HG03558 (cell line): Measurements from ENCODE around the gene CYP46A1.

Source experiments
- ATAC-seq: cut with Tn5 transposase; IDR thresholded peaks from one replicate; pipeline ENCODE4 v1.9.1; 2021; ENCODE audit warnings: moderate number of reproducible peaks; ENCODE audit not compliant: unreplicated experiment; ENCODE audit errors: extremely low read depth

The CYP46A1 gene

DNA sequence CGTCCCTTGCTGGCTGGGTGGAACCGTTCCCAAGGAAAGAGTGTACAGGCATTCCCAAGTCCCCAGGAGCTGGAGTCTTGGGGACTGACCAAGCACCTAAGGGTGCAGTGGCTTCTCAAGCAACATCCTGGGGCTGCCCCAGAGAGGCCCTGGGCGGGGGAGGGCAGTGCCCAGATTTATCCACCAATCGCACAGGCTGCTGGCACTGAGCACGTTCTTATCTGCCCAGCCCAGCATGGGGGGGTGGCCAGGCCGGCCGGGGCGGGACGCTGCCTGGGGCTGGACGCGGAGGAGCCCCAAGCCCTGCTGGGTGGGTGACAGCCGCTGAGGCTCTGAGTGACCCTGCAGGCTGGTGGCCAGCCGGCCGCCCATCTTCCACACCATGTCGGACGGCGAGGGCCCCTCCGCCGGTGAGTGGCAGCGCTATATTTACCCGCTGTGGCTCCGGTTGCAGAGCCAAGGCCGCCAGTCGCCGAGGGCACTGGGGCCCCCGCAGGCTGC, 53.4 kb downstream of the CYP46A1 start:
- ATAC-seq: no peak

DNA sequence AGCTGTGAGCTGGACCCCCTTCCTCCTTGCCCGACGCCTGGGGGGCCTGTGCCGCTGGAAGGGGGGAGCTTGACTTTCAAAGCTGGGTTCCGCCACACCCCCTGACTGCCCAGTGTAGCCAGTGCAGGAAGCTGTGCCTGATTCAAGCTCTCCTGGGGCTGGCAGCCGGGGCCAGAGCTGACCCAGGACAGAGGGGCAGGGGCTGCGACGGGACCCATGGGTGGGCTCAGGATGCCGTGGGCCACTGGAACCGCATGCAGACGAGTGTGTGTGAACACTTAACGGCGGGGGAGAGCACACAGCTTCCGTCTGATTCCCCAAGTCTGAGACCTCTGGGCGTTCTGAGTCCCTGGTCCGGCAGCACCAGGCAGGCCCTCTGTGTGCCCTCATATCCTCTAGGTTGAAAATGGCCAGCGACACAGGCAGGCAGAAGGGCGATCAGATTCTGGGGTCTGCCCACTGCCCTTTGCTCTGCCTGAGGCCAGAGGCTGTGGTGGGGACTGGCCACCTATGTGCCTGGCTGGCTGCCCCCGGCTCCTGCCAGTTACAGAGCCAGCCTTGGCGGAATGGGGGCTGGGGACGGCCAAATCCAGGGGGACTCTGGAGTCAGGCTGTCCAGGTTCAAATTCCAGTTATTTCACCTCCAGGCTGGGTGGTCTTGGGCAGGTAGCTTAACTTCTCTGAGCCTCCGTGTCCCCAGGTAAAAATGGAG, 54.0 kb downstream of the CYP46A1 start:
- no peak for ATAC-seq

DNA sequence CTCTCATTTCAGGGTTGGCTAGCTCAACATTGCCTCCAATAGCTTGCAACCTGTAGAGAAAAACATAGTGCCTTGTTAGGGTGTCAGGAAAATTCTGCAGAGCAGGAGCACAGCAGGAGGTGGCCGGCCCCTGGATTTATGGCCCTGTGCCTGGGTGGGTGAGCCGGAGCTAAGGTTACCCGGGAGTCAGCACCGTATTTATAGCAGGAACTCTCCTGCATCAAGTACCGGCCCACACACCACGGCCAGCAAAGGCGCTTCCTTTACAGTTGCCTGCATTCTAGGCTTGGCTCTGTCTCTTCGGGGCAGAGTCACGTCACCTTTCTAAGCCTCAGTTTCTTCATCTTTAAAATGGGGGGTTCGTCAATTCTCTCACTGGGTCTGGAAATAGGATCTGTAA, 56.3 kb downstream of the CYP46A1 start:
- ATAC-seq: no peak

DNA sequence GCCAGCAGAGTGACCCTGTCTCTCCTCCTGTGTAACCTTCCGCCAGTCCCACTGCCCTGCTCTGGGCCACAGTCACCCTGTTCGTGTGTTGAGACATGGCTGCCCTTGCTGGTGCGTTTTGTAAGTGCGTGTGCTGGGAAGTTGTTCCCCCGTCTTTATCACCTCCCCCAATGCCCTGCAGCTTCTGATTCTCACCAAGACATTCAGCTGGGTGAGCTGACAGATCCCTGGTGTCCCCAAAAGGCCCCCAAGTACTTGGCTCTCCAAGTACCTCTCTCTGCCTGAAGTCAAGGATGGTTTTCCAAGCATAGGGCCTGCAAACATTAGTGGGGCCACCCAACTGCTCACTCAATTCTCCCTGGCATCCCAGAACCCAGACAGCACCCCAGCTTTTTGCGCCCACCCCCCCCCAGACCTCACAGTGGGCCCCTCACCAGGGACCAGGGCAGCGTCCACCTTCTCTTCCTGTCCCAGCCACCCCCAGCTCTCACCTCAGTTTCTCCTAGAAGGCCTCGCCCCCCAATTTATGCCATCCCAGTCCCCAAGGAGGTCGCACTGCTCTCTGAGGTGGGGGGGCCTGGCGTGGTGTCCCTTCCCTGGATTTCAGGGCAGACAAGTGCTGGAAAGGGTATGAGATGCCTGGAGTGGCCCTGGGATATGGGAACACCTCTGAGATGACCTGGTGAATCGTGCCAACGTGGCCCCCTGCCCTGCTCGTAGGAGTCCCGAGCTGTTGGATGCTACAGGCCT, 57.3 kb downstream of the CYP46A1 start:
- no peak for ATAC-seq

DNA sequence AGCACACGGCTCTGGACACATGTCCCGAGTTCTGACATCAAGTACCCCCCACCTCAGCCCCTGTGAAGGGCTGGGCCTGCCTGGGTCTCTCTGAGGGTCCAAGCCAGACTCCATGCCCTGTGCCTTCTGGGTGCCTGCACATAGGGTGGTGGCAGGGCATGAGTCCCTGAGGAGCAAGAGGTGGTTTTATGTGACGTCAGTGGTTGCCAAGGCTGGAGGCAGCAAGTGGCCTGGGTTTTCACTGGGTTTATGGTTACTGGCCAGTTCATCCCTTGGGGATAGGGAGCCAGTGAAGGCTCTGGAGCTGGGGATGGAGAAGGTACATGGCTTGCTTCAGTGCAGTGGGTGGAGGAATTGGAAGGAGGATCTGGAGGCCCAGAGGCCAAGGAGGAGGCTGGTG, 58.0 kb downstream of the CYP46A1 start:
- ATAC-seq: no peak

DNA sequence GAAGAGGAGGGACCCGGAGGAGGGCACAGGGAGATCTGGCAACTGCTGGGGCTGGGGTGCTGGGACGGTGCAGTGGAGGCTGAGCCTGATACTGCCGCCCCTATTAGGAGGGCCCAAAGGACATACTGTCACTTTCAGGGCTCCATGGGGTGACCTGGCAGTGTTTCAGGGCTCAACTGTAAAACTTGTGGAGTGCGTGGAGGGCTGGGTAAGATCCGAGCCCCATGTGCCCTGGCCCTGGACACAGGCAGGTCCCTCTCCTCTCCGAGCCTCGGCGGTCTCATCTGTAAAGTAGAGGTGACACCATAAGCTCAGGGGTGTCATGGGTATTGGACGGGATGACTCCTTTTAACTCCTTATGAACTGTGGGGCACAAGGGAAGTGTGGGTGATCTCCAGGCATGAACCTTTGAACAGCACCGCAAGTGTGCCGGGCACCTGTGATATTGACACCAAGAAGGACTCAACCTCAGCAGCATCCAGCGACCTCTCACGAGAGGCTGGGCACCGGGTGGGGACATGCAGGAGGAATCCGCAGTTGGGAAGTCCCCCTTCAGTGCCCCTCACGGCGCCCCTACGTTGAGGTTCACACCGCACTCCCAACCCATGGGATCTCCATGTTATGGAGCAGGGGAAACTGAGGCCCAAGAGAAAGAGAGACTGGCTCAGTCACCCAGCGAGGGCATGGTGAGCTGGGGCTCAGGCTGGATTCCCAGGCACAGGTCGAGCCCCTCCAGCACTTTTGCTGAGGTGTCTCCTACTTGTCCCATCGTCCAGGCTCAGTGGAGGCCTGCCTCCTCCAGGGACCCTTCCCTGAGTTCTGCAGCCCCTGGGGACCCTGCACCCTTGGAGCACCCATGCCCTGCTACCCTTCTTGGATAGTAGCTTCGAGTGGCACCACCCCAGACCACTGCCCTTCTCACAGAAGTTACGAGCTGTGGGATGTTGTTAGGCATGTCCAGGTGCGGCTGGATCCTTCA, 58.7 kb downstream of the CYP46A1 start:
- no peak for ATAC-seq

DNA sequence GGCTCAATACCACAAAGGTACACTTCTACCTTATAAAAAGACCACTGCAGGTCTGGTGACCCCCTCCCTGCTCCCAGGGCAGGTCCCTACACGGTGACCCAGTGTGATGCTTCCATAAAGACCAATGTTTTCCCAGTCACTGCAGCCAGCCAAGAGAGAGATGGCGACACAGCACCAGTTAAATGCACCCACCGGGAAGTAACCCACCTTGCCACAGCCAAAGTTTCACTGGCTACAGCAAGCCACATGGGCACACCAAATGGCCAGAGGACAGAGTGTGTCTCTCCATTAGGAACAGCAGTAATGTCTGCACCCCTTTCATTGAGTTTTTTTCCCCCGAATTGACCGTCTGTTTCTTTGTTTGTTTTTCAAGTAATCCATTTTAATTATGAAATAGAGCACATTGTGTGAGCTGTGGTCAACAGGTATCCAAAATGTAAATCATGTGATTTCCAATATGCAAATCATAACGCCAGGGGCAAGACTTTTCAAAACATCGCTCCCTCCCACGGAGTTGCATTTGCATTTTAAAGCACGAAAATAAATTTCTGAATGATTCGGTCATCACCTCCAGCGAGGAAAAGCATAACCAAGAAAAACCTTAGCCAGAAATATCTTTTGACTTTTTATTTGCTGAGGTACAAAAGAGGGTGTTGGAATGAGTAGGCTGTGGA, 60.2 kb downstream of the CYP46A1 start:
- ATAC-seq: no peak

DNA sequence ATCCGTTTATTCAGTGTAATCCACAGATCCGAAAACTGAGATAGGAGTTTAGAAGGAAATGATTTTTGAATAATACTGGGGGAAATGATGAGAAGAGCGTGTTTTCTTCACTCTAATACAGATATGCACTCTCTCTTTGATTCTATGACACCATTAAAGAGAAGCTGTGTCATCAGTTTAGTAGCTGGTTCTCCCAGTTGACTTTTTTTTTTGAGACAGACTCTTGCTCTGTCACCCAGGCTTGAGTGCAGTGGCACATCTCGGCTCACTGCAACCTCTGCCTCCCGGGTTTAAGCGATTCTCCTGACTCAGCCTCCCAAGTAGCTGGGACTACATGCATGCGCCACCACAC, 60.8 kb downstream of the CYP46A1 start:
- no peak for ATAC-seq

DNA sequence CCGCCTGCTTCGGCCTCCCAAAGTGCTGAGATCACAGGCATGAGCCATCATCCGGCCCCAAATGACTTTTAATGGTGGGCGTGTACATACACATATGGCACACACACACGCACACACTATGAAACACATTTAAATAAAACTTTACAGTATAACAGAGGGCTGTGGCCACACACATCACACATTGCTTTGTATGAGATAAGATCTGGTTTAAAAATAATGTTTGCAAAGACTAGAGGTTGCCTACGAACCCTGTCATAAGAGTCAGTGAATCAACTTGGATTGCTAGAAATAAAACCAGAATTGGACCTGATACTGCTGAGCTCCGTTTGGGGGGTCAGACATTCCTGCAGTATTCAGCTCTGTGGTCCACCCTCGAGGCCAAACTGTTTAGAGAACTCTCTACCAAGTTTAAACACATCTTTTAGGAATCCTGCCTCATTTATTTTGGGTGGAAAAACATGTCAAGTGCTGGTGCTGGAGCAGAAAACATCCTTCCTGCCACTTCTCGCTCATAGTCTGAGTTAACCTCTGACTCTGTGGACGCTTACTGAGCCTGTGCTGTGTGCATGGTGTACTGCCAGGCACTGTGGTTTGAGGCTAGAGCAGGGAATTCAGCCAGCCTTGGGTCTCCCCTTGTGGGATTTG, 61.3 kb downstream of the CYP46A1 start:
- no peak for ATAC-seq

DNA sequence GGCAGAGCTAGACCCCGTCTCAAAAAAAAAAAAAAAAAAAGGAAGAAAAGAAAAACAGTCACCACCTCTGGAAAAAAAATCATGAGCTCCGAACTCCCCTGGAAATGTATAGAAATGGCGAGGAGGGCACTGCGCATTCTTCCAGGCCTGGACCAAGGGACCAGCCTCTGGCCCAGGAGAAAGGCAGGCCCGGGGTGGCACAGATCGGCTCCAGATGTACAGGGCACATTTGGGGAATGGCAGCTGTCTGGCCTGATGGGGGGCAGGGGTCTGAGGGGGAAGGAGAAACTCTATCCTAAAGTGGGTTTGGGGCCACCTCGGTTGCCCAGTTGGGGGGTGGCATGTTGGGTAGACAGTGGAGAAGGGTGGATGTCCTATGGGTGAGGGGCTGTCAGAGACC, 63.1 kb downstream of the CYP46A1 start:
- ATAC-seq: no peak

DNA sequence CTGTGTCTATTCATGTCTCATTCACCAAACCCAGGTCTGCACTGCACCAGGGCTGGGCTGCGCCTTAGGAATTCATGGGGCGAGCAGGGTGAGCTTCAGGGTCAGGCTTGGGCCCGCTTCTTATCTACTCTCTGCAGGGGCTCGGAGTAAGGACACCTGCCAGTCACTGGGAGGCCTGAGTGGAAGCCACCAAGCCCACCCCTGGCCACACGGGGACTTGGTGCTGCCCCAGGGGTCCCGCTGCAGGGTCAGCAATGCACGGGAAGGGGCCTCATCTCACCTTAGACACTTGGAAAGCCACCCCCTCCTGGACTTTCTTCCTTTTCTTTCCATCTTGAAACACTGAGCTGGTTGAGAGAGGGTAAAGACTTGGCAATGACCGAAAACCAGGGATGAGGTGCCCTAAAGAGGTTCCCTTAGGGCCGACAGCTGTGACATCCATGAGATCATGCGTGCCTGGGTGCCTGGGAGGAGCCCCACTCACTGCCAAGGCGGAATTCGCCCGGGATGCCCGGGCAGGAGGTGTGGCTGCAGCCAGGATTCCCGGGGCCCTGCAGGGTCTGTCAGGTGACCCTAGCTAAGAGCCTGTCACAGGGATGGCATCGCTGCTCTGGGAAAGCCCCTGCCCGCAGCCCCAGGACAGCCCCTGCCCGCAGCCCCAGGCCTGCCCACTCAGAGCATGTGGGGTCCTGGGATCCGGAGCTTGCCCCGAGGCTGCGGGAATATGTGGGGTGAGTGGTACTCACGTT, 63.7 kb downstream of the CYP46A1 start:
- ATAC-seq: no peak

DNA sequence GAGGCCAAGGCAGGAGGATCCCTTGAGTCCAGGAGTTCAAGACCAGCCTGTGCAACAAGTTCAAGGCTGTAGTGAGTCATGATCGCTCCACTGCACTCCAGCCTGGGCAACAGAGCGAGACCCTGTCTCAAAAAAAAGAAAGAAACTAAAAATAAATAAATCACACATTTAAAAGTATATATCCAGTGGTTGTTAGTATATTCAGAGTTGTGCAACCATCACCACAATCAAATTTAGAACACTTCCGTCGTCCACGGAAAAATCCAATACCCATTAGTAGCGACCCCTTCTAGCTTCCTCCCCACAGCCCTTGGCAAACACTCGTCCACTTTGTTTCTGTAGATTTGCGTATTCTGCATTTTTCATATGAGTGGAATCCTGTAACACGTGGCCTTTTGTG, 64.4 kb downstream of the CYP46A1 start:
- ATAC-seq: no peak

DNA sequence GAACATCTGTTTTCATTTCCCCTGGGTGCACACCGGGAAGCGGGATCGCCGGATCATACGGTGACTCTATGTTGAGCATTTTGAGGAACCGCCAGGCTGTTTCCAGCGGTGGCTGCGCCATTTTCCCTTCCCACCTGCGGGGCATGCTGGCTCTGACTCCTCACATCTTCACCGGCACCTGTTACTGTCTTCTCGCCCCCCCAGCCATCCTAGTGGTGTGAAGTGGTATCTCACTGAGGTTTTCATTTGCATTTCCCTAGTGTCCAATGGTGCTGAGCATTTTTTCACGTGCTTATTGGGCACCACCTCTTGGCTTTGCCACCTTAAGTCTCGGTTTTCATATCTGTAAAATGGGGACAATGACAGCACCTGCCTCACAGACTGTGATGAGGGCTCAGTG, 65.0 kb downstream of the CYP46A1 start:
- ATAC-seq: no peak

DNA sequence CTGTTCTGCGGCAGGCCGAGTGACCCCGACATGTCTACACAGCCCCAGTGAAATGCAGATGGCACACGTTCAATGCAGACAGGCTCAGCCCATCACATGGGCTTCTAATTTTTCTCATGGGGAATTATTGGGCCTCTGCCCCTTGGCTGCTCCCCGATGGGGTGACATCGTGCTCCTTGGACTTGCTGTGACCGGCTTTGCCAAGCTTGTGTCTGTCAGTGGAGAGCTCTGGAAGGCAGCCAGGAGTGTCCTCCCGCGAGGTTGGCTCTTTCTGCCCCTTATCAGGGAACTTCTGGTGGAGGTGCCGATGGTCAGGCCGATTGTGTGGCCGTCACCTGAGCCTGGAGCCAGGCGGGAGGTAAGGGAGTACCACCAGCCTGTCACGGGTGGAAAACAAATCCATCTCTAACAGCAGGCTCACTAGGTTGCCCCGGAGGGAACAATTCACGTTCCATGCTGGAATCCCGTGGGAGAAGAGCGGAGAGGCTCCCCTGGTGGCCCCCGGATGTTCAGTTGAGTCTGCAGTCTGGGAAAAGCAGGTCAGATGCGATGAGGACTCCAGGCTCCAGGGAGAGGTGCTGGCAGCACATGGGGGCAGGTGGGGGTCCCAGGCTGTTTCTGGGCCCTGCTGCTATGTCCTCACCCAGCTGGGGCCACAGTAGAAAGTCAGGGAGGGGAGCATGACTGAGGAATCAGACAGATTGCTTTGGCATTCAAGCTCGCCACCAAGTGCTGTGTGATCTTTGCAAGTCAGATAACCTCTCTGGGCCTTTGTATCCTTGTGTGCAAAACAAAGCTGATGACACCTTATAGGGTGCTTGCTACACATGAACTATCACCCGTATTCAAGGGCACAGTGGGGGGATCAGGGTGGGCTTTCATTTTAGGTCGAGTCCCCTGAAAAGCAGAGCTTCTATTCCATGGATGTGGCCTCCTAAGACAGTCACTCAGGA, 65.9 kb downstream of the CYP46A1 start:
- ATAC-seq: no peak

DNA sequence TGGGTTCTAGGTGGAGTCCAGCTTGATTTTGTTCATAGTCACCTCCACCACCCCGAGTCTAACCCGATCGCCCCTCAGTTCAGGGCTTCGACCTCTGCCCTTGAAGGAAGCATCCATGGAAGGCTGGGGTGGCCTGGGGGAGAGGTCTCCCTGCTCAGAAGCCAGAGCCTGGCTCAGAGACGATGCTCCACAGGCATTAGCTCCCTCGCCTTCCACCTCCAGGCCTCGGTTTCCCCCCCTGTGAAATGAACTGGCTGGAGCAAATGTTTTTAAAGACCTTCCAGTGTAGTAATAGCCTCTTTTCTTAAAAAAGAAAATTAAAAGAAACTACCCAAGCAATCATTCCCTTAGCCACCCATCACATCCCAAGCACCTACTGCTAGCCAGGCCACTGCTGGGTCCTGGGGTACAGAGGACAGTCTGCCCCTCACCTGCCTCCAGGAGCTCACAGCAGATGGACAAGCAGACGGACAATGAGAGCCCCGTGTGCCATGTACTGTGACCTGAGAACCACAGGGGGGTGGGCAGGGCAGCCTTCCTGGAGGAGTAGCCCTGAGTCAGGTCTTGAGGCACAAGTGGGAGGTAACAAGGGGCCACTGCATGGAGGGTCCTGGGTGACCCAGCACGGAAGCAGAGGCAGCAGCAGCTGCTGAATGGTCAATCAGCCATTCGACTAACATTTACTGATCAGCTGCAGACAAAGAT, 66.8 kb downstream of the CYP46A1 start:
- ATAC-seq: no peak

DNA sequence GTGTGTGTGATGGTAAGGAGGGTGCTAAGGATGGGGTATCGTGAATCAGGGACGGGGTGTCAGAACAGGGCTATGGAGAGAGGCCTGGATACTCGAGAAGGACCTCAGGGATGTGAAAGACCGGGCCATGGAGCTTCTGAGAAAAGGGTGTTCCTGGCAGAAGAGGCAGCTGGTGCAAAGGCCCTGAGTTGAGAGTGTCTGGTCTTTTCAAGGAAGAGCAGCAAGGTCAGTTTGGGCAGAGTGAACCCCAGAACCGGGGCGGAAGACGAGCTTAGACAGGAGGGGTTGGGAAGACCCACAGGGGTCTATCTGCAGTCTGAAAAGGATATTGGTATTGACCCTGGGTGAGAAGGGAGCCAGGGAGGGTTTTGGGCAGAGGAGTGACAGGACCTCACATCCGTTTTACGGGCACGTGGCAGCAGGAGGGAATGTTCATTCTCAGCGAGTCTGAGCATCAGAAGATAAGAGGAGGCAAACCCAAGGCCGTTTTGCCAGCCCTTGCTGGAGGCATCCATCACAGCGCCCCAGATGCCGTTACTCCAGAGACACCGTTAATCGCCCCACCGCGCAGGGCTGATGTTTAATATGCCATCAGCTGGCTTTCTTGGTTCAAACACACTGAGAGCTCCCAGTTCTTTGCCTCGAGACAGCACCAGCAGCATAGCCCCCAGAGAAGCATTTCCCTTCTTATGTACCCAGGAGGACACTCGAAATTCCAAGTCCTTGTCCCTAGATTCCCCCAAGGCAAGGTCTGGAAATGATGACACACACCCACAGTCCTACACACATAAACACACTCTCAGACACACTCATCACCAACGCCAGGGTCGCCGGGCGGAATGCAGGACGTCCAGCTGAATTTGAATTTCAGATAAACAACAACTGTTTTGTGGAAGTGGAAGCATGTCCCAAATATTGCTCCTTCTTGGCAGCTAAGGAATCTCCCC, 67.7 kb downstream of the CYP46A1 start:
- ATAC-seq: no peak
